Upper lobe of left lung (tissue), 4 donors: ENCODE data around the gene ZNF563.

Source experiments
- EP300 ChIP-seq, 4 donors: sonication (generic); formaldehyde crosslinking; IDR thresholded peaks; one replicate each; pipeline ENCODE4 v1.5.1; 2017; ENCODE audit warnings: antibody characterized with exemption in 4 of 4, control low read depth in 2 of 4
- POLR2A ChIP-seq, 4 donors: fragments of 450-650 bp; IDR thresholded peaks; one replicate each; pipeline ENCODE4 v1.5.1; 2016 to 2017; ENCODE audit warnings: antibody characterized with exemption in 4 of 4, mild to moderate bottlenecking in 2 of 4
- TF ChIP-seq, protein P1 (sequence below), 6 experiments: fragments of 450-650 bp in 4 of 6; fragments of 200-600 bp in 2 of 6; sonication (generic) in 2 of 6; IDR thresholded peaks; one replicate each; pipeline ENCODE4 v1.5.1; 2016 to 2019; ENCODE audit warnings: antibody characterized with exemption in 6 of 6

DNA sequence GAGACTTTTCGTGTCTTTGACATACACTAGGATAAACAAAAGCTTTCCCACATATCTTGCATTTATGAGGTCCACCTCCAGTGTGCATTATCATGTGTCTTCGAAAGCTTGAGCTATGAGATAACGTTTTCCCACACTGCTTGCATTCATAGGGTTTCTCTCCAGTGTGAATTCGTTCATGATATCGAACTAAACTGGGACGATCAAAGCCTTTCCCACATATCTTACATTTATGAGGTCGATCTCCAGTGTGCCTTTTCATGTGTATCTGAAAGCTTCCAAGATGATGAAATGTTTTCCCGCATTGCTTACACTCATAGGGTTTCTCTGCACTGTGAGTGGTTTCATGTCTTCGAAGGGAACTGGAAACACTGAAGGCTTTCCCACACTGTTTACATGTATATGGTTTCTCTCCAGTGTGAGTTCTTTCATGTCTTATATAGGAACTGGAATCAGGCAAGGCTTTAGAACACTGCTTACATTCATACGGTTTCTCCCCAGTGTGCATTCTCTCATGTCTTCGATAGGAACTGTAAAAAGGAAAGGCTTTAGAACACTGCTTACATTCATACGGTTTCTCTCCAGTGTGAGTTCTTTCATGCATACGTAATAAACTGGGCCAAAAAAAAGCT lies 14.5 kb downstream of the ZNF563 start:
- TF ChIP-seq, protein P1, sequence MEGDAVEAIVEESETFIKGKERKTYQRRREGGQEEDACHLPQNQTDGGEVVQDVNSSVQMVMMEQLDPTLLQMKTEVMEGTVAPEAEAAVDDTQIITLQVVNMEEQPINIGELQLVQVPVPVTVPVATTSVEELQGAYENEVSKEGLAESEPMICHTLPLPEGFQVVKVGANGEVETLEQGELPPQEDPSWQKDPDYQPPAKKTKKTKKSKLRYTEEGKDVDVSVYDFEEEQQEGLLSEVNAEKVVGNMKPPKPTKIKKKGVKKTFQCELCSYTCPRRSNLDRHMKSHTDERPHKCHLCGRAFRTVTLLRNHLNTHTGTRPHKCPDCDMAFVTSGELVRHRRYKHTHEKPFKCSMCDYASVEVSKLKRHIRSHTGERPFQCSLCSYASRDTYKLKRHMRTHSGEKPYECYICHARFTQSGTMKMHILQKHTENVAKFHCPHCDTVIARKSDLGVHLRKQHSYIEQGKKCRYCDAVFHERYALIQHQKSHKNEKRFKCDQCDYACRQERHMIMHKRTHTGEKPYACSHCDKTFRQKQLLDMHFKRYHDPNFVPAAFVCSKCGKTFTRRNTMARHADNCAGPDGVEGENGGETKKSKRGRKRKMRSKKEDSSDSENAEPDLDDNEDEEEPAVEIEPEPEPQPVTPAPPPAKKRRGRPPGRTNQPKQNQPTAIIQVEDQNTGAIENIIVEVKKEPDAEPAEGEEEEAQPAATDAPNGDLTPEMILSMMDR (IDR thresholded peaks at IDR 0.05), result no peak
- TF ChIP-seq EP300 (IDR thresholded peaks at IDR 0.05) (no peak), POLR2A (IDR thresholded peaks at IDR 0.05) (no peak)
